Stimulated activated naive B cell treated with anti-CD40 and anti-IgM and Interleukin-4, amounts not matched to agents 10 μg/mL and 1 μg/mL and 100 μg/mL, for 72 hours (primary cell): ENCODE measurements around the gene LINC01488.
A peak's percentile ranks its signal among the peaks of the same experiment; 100 is the strongest.

Source experiments
- ATAC-seq, 2 donors: fragments of 150-1000 bp; cut with Tn5 transposase; replicated peaks; 2 replicates each; pipeline ENCODE4 v1.10.0; 2021; ENCODE audit warnings: moderate library complexity in 1 of 2
- DNase-seq: peaks from one replicate; pipeline ENCODE4 v3.0.0; 2021
- H3K27ac Mint-ChIP-seq: one replicate; pipeline ENCODE4 v1.8.0; 2022; ENCODE audit warnings: mild to moderate bottlenecking, mixed read lengths
- H3K27me3 Mint-ChIP-seq, 2 donors: one replicate each; pipeline ENCODE4 v1.8.0; 2022; ENCODE audit warnings: mixed read lengths in 2 of 2
- H3K36me3 Mint-ChIP-seq, 2 donors: one replicate each; pipeline ENCODE4 v1.8.0; 2022; ENCODE audit warnings: mixed read lengths in 2 of 2, mild to moderate bottlenecking in 1 of 2
- H3K4me1 Mint-ChIP-seq, 2 donors: one replicate each; pipeline ENCODE4 v1.8.0; 2022; ENCODE audit warnings: mixed read lengths in 2 of 2, mild to moderate bottlenecking in 1 of 2
- H3K4me3 Mint-ChIP-seq, 2 donors: one replicate each; pipeline ENCODE4 v1.8.0; 2022; ENCODE audit warnings: mild to moderate bottlenecking in 2 of 2, mixed read lengths in 2 of 2, moderate library complexity in 1 of 2
- H3K9me3 Mint-ChIP-seq, 2 donors: one replicate each; pipeline ENCODE4 v1.8.0; 2022; ENCODE audit warnings: mixed read lengths in 2 of 2, mild to moderate bottlenecking in 1 of 2

Gene LINC01488

GRCh38 chr11:69504127-69504526 lies 22.7 kb downstream of the LINC01488 start:
- ATAC-seq (no peak), DNase-seq (no peak)
- Mint-ChIP-seq H3K27me3 (peaks cover 21 to 40% of the 10 kb centered on the region in 2 donors), H3K27ac (no peak overlapping the region), H3K4me3 (no peak overlapping the region), H3K4me1 (peaks cover 15 to 18% of the 10 kb centered on the region in 2 donors), H3K36me3 (peaks cover 0 to 6% of the 10 kb centered on the region in 2 donors), H3K9me3 (peaks cover 0 to 2% of the 10 kb centered on the region in 2 donors)

- ATAC-seq (no peak), DNase-seq (no peak)
- peaks cover 0 to 6% of the 10 kb centered on the region in 2 donors for H3K36me3 Mint-ChIP-seq
These were observed 23.3 kb downstream of the LINC01488 start for GRCh38 chr11:69504576-69505335.

GRCh38 chr11:69508974-69509373 lies 27.5 kb downstream of the LINC01488 start:
- Mint-ChIP-seq H3K27ac (no peak overlapping the region), H3K36me3 (peaks cover 2 to 6% of the 10 kb centered on the region in 2 donors), H3K27me3 (peaks cover 19 to 38% of the 10 kb centered on the region in 2 donors), H3K4me1 (peaks cover 0 to 2% of the 10 kb centered on the region in 2 donors), H3K9me3 (peaks cover 0 to 2% of the 10 kb centered on the region in 2 donors), H3K4me3 (no peak overlapping the region)
- no peak for DNase-seq
- ATAC-seq: no peak

More at GRCh38 chr11:69504576-69505335, 23.3 kb downstream of the LINC01488 start:
- peak overlapping the region; percentile 5 for H3K27ac Mint-ChIP-seq
- H3K27me3 Mint-ChIP-seq: peaks cover 25 to 46% of the 10 kb centered on the region in 2 donors
- peaks cover 0 to 2% of the 10 kb centered on the region in 2 donors for H3K9me3 Mint-ChIP-seq
- peaks cover 15 to 17% of the 10 kb centered on the region in 2 donors for H3K4me1 Mint-ChIP-seq
- no peak overlapping the region for H3K4me3 Mint-ChIP-seq

- ATAC-seq (no peak), DNase-seq (no peak)
- peaks cover 19 to 37% of the 10 kb centered on the region in 2 donors for H3K27me3 Mint-ChIP-seq
- H3K4me3 Mint-ChIP-seq: no peak overlapping the region
- no peak overlapping the region for H3K27ac Mint-ChIP-seq
- H3K9me3 Mint-ChIP-seq: peaks cover 0 to 2% of the 10 kb centered on the region in 2 donors
- peaks cover 2 to 6% of the 10 kb centered on the region in 2 donors for H3K36me3 Mint-ChIP-seq
- H3K4me1 Mint-ChIP-seq: peaks cover 0 to 2% of the 10 kb centered on the region in 2 donors
These were observed 27.9 kb downstream of the LINC01488 start for GRCh38 chr11:69509381-69509780.

GRCh38 chr11:69509846-69510390 lies 28.5 kb downstream of the LINC01488 start:
- DNase-seq: no peak
- Mint-ChIP-seq H3K27ac (no peak overlapping the region), H3K27me3 (peaks cover 19 to 36% of the 10 kb centered on the region in 2 donors), H3K4me3 (no peak overlapping the region), H3K9me3 (peaks cover 0 to 2% of the 10 kb centered on the region in 2 donors), H3K4me1 (peaks cover 0 to 2% of the 10 kb centered on the region in 2 donors), H3K36me3 (peaks cover 2 to 6% of the 10 kb centered on the region in 2 donors)
- no peak for ATAC-seq

GRCh38 chr11:69510471-69511357 lies 29.3 kb downstream of the LINC01488 start:
- Mint-ChIP-seq H3K36me3 (peaks cover 5 to 12% of the 10 kb centered on the region in 2 donors), H3K9me3 (peaks cover 3 to 4% of the 10 kb centered on the region in 2 donors)
- ATAC-seq: no peak

GRCh38 chr11:69511358-69512055 lies 30.0 kb downstream of the LINC01488 start:
- ATAC-seq: no peak
- no peak for DNase-seq
- no peak overlapping the region for H3K4me3 Mint-ChIP-seq
- peaks cover 7 to 13% of the 10 kb centered on the region in 2 donors for H3K36me3 Mint-ChIP-seq
- peaks cover 11 to 13% of the 10 kb centered on the region in 2 donors for H3K4me1 Mint-ChIP-seq
- no peak overlapping the region for H3K27ac Mint-ChIP-seq
- peaks cover 8 to 24% of the 10 kb centered on the region in 2 donors for H3K27me3 Mint-ChIP-seq
- peaks cover 4 to 7% of the 10 kb centered on the region in 2 donors for H3K9me3 Mint-ChIP-seq

More at GRCh38 chr11:69510471-69511357, 29.3 kb downstream of the LINC01488 start:
- DNase-seq: no peak
- H3K27me3 Mint-ChIP-seq: peaks cover 15 to 31% of the 10 kb centered on the region in 2 donors
- H3K4me3 Mint-ChIP-seq: no peak overlapping the region
- H3K27ac Mint-ChIP-seq: no peak overlapping the region
- peaks cover 7 to 9% of the 10 kb centered on the region in 2 donors for H3K4me1 Mint-ChIP-seq

GRCh38 chr11:69512136-69512535 lies 30.7 kb downstream of the LINC01488 start:
- Mint-ChIP-seq H3K27me3 (peaks cover 7 to 22% of the 10 kb centered on the region in 2 donors), H3K9me3 (peaks cover 8 to 11% of the 10 kb centered on the region in 2 donors), H3K36me3 (peaks cover 11 to 16% of the 10 kb centered on the region in 2 donors), H3K4me3 (no peak overlapping the region), H3K27ac (no peak overlapping the region), H3K4me1 (peaks cover 13% of the 10 kb centered on the region in 2 donors)
- DNase-seq: no peak
- ATAC-seq: no peak

GRCh38 chr11:69512790-69513189 lies 31.3 kb downstream of the LINC01488 start:
- DNase-seq: no peak
- H3K36me3 Mint-ChIP-seq: peaks cover 13 to 19% of the 10 kb centered on the region in 2 donors
- ATAC-seq: no peak
- peaks cover 11 to 13% of the 10 kb centered on the region in 2 donors for H3K9me3 Mint-ChIP-seq
- H3K4me1 Mint-ChIP-seq: peaks cover 13% of the 10 kb centered on the region in 2 donors
- H3K27me3 Mint-ChIP-seq: peaks cover 7 to 16% of the 10 kb centered on the region in 2 donors
- no peak overlapping the region for H3K27ac Mint-ChIP-seq
- H3K4me3 Mint-ChIP-seq: no peak overlapping the region

- Mint-ChIP-seq H3K36me3 (peaks cover 13 to 21% of the 10 kb centered on the region in 2 donors), H3K4me3 (no peak overlapping the region), H3K27me3 (peaks cover 7 to 16% of the 10 kb centered on the region in 2 donors), H3K4me1 (peaks cover 13% of the 10 kb centered on the region in 2 donors), H3K9me3 (peaks cover 11 to 15% of the 10 kb centered on the region in 2 donors), H3K27ac (no peak overlapping the region)
- DNase-seq: no peak
- ATAC-seq: no peak
These were observed 31.7 kb downstream of the LINC01488 start for GRCh38 chr11:69513196-69513595.

GRCh38 chr11:69513663-69514224 lies 32.3 kb downstream of the LINC01488 start:
- no peak for DNase-seq
- H3K36me3 Mint-ChIP-seq: peaks cover 15 to 26% of the 10 kb centered on the region in 2 donors
- peaks cover 15 to 21% of the 10 kb centered on the region in 2 donors for H3K9me3 Mint-ChIP-seq
- no peak overlapping the region for H3K4me3 Mint-ChIP-seq
- no peak overlapping the region for H3K27ac Mint-ChIP-seq
- H3K27me3 Mint-ChIP-seq: peaks cover 7 to 16% of the 10 kb centered on the region in 2 donors
- no peak for ATAC-seq
- peaks cover 11 to 13% of the 10 kb centered on the region in 2 donors for H3K4me1 Mint-ChIP-seq

- ATAC-seq (no peak), DNase-seq (no peak)
- H3K27ac Mint-ChIP-seq: no peak overlapping the region
- H3K9me3 Mint-ChIP-seq: peaks cover 20 to 28% of the 10 kb centered on the region in 2 donors
- peaks cover 18 to 32% of the 10 kb centered on the region in 2 donors for H3K36me3 Mint-ChIP-seq
- peaks cover 11 to 13% of the 10 kb centered on the region in 2 donors for H3K4me1 Mint-ChIP-seq
- no peak overlapping the region for H3K4me3 Mint-ChIP-seq
- H3K27me3 Mint-ChIP-seq: peaks cover 8 to 12% of the 10 kb centered on the region in 2 donors
These were observed 33.3 kb downstream of the LINC01488 start for GRCh38 chr11:69514771-69515170.
